Measurements from ENCODE around the gene SH3BP5L. TPM values are rescaled to one million over a fixed set of nuclear protein-coding genes. Genes with fewer than 3 reads are reported as not detected.
A peak's percentile ranks its signal among the peaks of the same experiment; 100 is the strongest.

The SH3BP5L gene
- total and polyA plus RNA-seq, 2 of the 13 experiments (the other 11 are each of a cell fraction or from before 2014, with no cell fraction given): 10.3 to 14.9 TPM

- TF ChIP-seq IKZF4 (CRISPR knock-in tag; IDR thresholded peaks at IDR 0.05; ENCODE audit: borderline replicate concordance, low read depth, not compliant biosample characterization) (no peak), CSRNP1 (CRISPR knock-in tag; IDR thresholded peaks at IDR 0.05) (no peak), CBX2 (IDR thresholded peaks at IDR 0.05; ENCODE audit: low read depth, low read length) (no peak), CBX2 (CRISPR knock-in tag; IDR thresholded peaks at IDR 0.05; ENCODE audit: low read depth) (no peak), SKI (IDR thresholded peaks at IDR 0.05; ENCODE audit: partially characterized antibody) (no peak), ZFP37 (CRISPR knock-in tag; IDR thresholded peaks at IDR 0.05; ENCODE audit: borderline replicate concordance) (no peak), ZNF329 (CRISPR knock-in tag; IDR thresholded peaks at IDR 0.05; ENCODE audit: low read depth) (0 out of 2 replicates have a peak, but pooled peaks have one; percentile 58), ZNF280B (CRISPR knock-in tag; IDR thresholded peaks at IDR 0.05; ENCODE audit: borderline replicate concordance) (no peak), MNT (IDR thresholded peaks at IDR 0.05) (no peak), TCF12 (IDR thresholded peaks at IDR 0.05) (no peak), TCF12 (CRISPR knock-in tag; IDR thresholded peaks at IDR 0.05) (no peak), ZNF24 (IDR thresholded peaks at IDR 0.05) (peak; percentile 97), RFXAP (CRISPR knock-in tag; IDR thresholded peaks at IDR 0.05; ENCODE audit: borderline replicate concordance) (no peak; the same call in 1 of the 2 replicates), ZNF282 (IDR thresholded peaks at IDR 0.05; ENCODE audit: partially characterized antibody) (no peak), ZNF652 (CRISPR knock-in tag; IDR thresholded peaks at IDR 0.05; ENCODE audit: borderline replicate concordance, low read depth) (no peak), FOXO4 (CRISPR knock-in tag; conservative IDR thresholded peaks at IDR 0.05) (no peak), ZNF225 (CRISPR knock-in tag; IDR thresholded peaks at IDR 0.05) (no peak; the same call in 1 of the 2 replicates), ZMAT5 (CRISPR knock-in tag; IDR thresholded peaks at IDR 0.05; ENCODE audit: borderline replicate concordance, low read depth) (no peak), ZNF790 (CRISPR knock-in tag; IDR thresholded peaks at IDR 0.05; ENCODE audit: borderline replicate concordance) (peak; percentile 49; the same call in 1 of the 2 replicates), KDM3A (CRISPR knock-in tag; IDR thresholded peaks at IDR 0.05; ENCODE audit: low read depth) (no peak), ZNF10 (CRISPR knock-in tag; IDR thresholded peaks at IDR 0.05; ENCODE audit: borderline replicate concordance, low read depth) (no peak), ZNF253 (CRISPR knock-in tag; IDR thresholded peaks at IDR 0.05; ENCODE audit: borderline replicate concordance) (0 out of 2 replicates have a peak, but pooled peaks have one; percentile 46), KLF15 (CRISPR knock-in tag; IDR thresholded peaks at IDR 0.05; ENCODE audit: borderline replicate concordance) (no peak), ELF3 (CRISPR knock-in tag; IDR thresholded peaks at IDR 0.05) (no peak; the same call in 1 of the 2 replicates), HMGA1 (CRISPR knock-in tag; conservative IDR thresholded peaks at IDR 0.05) (no peak)
Observed at GRCh38 chr1:248873993-248874533, 48.3 kb upstream of the SH3BP5L start (continued).
